Measurements from ENCODE around the gene MAD2L1. TPM values are rescaled to one million over a fixed set of nuclear protein-coding genes. Genes with fewer than 3 reads are reported as not detected.

The MAD2L1 gene
- total RNA-seq (1 to 10 TPM in 2 of 5 donors, under 1 TPM in 2, not detected in 1; 0.45 to 9.5 (median 0.94) TPM), polyA plus RNA-seq (10 to 100 TPM in 1 of 3 donors, 1 to 10 TPM in 2; 2.4 to 10.1 (median 5.4) TPM)
- long read RNA-seq, donor 1, full-length matches to known transcripts = 8 of 8 reads
- long read RNA-seq, donor 1, partial matches to known transcripts = 0 of 8 reads
- long read RNA-seq, donor 1, other reads (novel, unspliced or antisense) = 0 of 8 reads
- long read RNA-seq, donor 2, full-length matches to known transcripts = 12 of 12 reads
- long read RNA-seq, donor 2, partial matches to known transcripts = 0 of 12 reads
- long read RNA-seq, donor 2, other reads (novel, unspliced or antisense) = 0 of 12 reads
- long read RNA-seq, donor 3, full-length matches to known transcripts = 6 of 6 reads
- long read RNA-seq, donor 3, partial matches to known transcripts = 0 of 6 reads
- long read RNA-seq, donor 3, other reads (novel, unspliced or antisense) = 0 of 6 reads
- long read RNA-seq, donor 4, full-length matches to known transcripts = 1 of 1 reads
- long read RNA-seq, donor 4, partial matches to known transcripts = 0 of 1 reads
- long read RNA-seq, donor 4, other reads (novel, unspliced or antisense) = 0 of 1 reads
- long read RNA-seq, donor 5, full-length matches to known transcripts = 14 of 14 reads
- long read RNA-seq, donor 5, partial matches to known transcripts = 0 of 14 reads
- long read RNA-seq, donor 5, other reads (novel, unspliced or antisense) = 0 of 14 reads
- long read RNA-seq, donor 6, full-length matches to known transcripts = 21 of 21 reads
- long read RNA-seq, donor 6, partial matches to known transcripts = 0 of 21 reads
- long read RNA-seq, donor 6, other reads (novel, unspliced or antisense) = 0 of 21 reads
- long read RNA-seq, donor 7, full-length matches to known transcripts = 13 of 13 reads
- long read RNA-seq, donor 7, partial matches to known transcripts = 0 of 13 reads
- long read RNA-seq, donor 7, other reads (novel, unspliced or antisense) = 0 of 13 reads
- long read RNA-seq, donor 8, full-length matches to known transcripts = 20 of 20 reads
- long read RNA-seq, donor 8, partial matches to known transcripts = 0 of 20 reads
- long read RNA-seq, donor 8, other reads (novel, unspliced or antisense) = 0 of 20 reads
- long read RNA-seq, donor 9, full-length matches to known transcripts = 8 of 8 reads
- long read RNA-seq, donor 9, partial matches to known transcripts = 0 of 8 reads
- long read RNA-seq, donor 9, other reads (novel, unspliced or antisense) = 0 of 8 reads
- long read RNA-seq, donor 10, full-length matches to known transcripts = 8 of 8 reads
- long read RNA-seq, donor 10, partial matches to known transcripts = 0 of 8 reads
- long read RNA-seq, donor 10, other reads (novel, unspliced or antisense) = 0 of 8 reads

DNA sequence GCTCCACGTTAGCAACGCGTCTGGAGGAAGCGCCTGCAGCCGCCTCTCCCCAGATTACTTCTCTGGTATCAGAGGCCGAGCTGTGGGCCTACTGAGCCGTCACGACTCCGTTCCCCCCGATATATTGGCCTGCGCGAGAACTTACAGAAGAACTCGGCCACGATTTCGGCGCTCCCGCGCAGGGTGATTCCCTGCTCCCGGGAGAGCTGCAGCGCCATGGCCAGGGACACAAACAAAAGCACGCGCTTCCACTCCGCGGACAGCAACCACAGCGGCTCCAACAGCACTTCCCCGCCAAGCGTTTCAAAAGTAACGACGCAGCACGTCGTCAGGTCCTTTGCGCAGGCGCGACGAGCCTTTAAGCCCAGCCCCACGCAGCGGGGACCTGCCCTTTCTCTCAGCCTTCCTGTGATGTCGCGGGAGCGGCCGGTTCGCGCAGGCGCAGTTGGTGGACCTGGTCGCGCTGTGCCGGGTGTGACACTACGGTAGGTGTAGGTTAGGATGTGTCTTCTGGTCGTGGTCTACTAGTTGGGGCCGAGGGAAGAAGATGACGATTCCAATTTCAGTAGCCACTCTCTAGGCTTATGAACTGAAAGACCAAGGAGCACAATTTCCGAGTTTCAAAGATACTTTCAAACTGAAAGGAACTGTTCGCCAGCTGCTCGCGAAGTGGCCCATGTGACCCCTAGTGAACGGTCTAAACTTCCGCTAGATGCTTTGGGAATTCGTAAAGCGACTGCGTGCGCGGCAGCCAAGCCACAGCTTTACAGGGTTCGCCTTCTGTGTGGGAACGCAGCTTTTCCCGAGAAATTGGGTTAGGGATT lies at the start of gene MAD2L1:
Gene MAD2L1 (minus strand): TSS at position 332 of the 824 bp plus-strand sequence. CDS start 114 bp downstream, at position 218.
- Histone ChIP-seq H3K27ac (peak within 1 kb of the TSS; percentile 83 to 96 (median 95)), H3K9me3 (no peaks in the 10 kb centered on the region), H3K36me3 (no peaks in the 10 kb centered on the region), H3K4me3 (peak within 1 kb of the TSS; percentile 63 to 87 (median 69)), H3K27me3 (no peaks in the 10 kb centered on the region), H3K4me1 (peaks cover 5 to 40% (median 20%) of the 10 kb centered on the region in 4 donors)
- TF ChIP-seq POLR2AphosphoS5 (IDR thresholded peaks at IDR 0.05) (peak; percentile 93 to 98 (median 97)), POLR2A (IDR thresholded peaks at IDR 0.05) (peak in 2 of 4 donors; percentile 38 to 81), CTCF (IDR thresholded peaks at IDR 0.05) (no peak), EP300 (IDR thresholded peaks at IDR 0.05) (no peak)
- 0% methylated on average over 55 to 65 of the region's 65 CpGs for WGBS, 5 donors
- peak; percentile 99 to 100 for DNase-seq
- intact Hi-C loops (cut with DNase I; ENCODE audit: low total_unique reads) = no loop called here

GRCh38 chr4:120111745-120112144 lies 45.1 kb upstream of the MAD2L1 start:
- Histone ChIP-seq H3K4me3 (no peak overlapping the region), H3K27ac (no peak overlapping the region), H3K4me1 (no peaks in the 10 kb centered on the region), H3K27me3 (no peaks in the 10 kb centered on the region), H3K9me3 (no peaks in the 10 kb centered on the region), H3K36me3 (no peaks in the 10 kb centered on the region)
- intact Hi-C loops (cut with DNase I; ENCODE audit: low total_unique reads) = no loop called here
- WGBS, 5 donors = 83 to 98% (median 94%) methylated on average over 1 of the region's 1 CpG
- no peak for DNase-seq
- TF ChIP-seq POLR2A (IDR thresholded peaks at IDR 0.05) (no peak), POLR2AphosphoS5 (IDR thresholded peaks at IDR 0.05) (no peak), CTCF (IDR thresholded peaks at IDR 0.05) (no peak), EP300 (IDR thresholded peaks at IDR 0.05) (no peak)

DNA sequence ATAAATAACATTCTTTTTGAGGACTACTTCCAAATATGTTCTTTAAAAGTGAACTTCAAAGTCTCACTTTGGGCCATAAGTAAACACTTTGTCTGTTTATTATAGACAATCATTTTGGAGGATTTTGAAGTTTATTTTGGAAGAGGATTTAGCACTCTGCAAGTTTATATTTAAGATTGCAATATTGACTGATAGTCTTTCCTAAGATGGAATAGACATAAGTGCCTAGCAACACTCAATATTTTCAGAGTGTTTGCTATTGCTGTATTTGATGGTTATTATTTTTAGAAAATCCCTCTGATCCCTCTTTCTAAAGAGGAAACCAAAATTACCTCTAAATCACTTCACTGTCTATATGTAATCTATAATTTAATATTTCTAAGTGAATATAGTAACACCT lies 42.8 kb upstream of the MAD2L1 start:
- no peak for DNase-seq
- H3K9me3 ChIP-seq = no peaks in the 10 kb centered on the region
- no peaks in the 10 kb centered on the region for H3K36me3 ChIP-seq
- intact Hi-C loops (cut with DNase I; ENCODE audit: low total_unique reads) = no loop called here
- no peaks in the 10 kb centered on the region for H3K4me1 ChIP-seq
- H3K4me3 ChIP-seq = no peak overlapping the region
- H3K27me3 ChIP-seq = no peaks in the 10 kb centered on the region
- no peak overlapping the region for H3K27ac ChIP-seq
- TF ChIP-seq POLR2A (IDR thresholded peaks at IDR 0.05) (no peak), EP300 (IDR thresholded peaks at IDR 0.05) (no peak), POLR2AphosphoS5 (IDR thresholded peaks at IDR 0.05) (no peak), CTCF (IDR thresholded peaks at IDR 0.05) (no peak)

All from stomach (tissue), 19 donors.